Right lobe of liver (tissue), 4 donors: Measurements from ENCODE around the gene NAIP.
"Not testable (repeated sequence)": the region's sequence is repeated elsewhere in the genome, so short reads cannot be mapped to it uniquely, and the experiment has no call there.

Experiments
- CTCF ChIP-seq, 4 donors: fragments of 200-600 bp in 3 of 4; fragments of 450-650 bp in 1 of 4; IDR thresholded peaks; one replicate each; pipeline versions ENCODE4 v1.5.1 to v1.8.0; 2016 to 2022; ENCODE audit warnings: antibody characterized with exemption in 4 of 4, mild to moderate bottlenecking in 2 of 4
- POLR2A ChIP-seq: fragments of 450-650 bp; IDR thresholded peaks from one replicate; pipeline ENCODE4 v1.6.1; 2017; ENCODE audit warnings: antibody characterized with exemption, mild to moderate bottlenecking
- donor health status: DM: no; HTN: no; CAD: no.
- donor health status: DM: no; HTN: no; CAD: no.
- donor health status: DM: no; HTN: yes; CAD: no.

- TF ChIP-seq CTCF (IDR thresholded peaks at IDR 0.05); POLR2A: not testable (repeated sequence)
Measured at GRCh38 chr5:71018376-71019005, 6.6 kb downstream of the NAIP start.
